WERI-Rb-1 (cell line): ENCODE measurements around the gene MYO15A.

ENCODE experiments used
- DNase-seq: peaks from one replicate; pipeline ENCODE4 v3.0.0-alpha.2; 2020
- H3K27ac ChIP-seq: fragments of 250-450 bp; sonication (Bioruptor Pico); 2 replicates; pipeline ENCODE4 v1.5.1; 2020; ENCODE audit warnings: mild to moderate bottlenecking, moderate library complexity
- H3K27me3 ChIP-seq: fragments of 250-450 bp; sonication (Bioruptor Pico); 2 replicates; pipeline ENCODE4 v1.5.1; 2021; ENCODE audit warnings: mild to moderate bottlenecking, low read depth, moderate library complexity; ENCODE audit not compliant: insufficient read depth, severe bottlenecking
- H3K36me3 ChIP-seq: fragments of 250-450 bp; sonication (Bioruptor Pico); 2 replicates; pipeline ENCODE4 v1.5.1; 2020; ENCODE audit warnings: mild to moderate bottlenecking, moderate library complexity
- H3K4me3 ChIP-seq: 2 replicates; pipeline ENCODE4 v1.5.1; 2011; ENCODE audit warnings: low read depth, mild to moderate bottlenecking, control low read depth, low read length
- H3K9me3 ChIP-seq: fragments of 250-450 bp; sonication (Bioruptor Pico); 2 replicates; pipeline ENCODE4 v1.5.1; 2021; ENCODE audit warnings: mild to moderate bottlenecking, moderate library complexity; ENCODE audit not compliant: severe bottlenecking
- TF ChIP-seq, protein P1 (sequence below): IDR thresholded peaks from 2 replicates; pipeline ENCODE4 v1.5.1; 2011; ENCODE audit warnings: low read depth, mild to moderate bottlenecking, control low read depth, inconsistent platforms, low read length

The MYO15A gene

DNA sequence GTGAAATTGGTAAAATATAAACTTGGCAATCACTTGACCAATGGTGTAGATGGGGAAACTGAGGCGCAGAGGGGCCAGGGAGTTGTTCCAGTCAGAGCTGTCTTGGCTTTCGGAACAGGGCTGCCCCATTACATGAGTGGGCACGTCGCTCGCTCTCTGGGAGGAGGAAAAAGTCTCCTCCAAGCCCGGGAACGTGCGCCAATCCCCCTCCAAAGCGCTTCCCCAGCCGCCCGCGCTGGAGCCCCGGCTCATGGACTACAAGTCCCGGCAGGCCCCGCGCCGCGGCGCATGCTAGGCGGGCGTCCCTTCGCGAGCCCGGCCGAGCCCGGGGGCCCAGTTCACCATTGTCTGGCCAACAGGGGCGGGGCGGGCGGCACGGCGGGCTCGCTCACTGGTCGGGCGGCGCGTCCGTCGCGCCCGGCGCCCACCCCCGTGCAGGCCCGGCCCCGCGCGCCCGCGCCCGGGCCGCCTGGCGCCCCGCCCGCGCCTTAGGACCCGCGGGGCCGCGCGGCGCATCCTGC is 116.6 kb downstream of the MYO15A start, which contains the start of gene LLGL1:
Gene LLGL1, plus strand, starts transcription at position 515 of the 521 bp plus-strand sequence. CDS start 48 bp downstream, outside the sequence.
- Histone ChIP-seq H3K27ac (peak within 1 kb of the TSS; percentile 73), H3K9me3 (no peaks in the 10 kb centered on the region), H3K36me3 (no peaks in the 10 kb centered on the region), H3K4me3 (peak within 1 kb of the TSS; percentile 51), H3K27me3 (no peaks in the 10 kb centered on the region)
- peak; percentile 97 for DNase-seq
- TF ChIP-seq, protein P1, sequence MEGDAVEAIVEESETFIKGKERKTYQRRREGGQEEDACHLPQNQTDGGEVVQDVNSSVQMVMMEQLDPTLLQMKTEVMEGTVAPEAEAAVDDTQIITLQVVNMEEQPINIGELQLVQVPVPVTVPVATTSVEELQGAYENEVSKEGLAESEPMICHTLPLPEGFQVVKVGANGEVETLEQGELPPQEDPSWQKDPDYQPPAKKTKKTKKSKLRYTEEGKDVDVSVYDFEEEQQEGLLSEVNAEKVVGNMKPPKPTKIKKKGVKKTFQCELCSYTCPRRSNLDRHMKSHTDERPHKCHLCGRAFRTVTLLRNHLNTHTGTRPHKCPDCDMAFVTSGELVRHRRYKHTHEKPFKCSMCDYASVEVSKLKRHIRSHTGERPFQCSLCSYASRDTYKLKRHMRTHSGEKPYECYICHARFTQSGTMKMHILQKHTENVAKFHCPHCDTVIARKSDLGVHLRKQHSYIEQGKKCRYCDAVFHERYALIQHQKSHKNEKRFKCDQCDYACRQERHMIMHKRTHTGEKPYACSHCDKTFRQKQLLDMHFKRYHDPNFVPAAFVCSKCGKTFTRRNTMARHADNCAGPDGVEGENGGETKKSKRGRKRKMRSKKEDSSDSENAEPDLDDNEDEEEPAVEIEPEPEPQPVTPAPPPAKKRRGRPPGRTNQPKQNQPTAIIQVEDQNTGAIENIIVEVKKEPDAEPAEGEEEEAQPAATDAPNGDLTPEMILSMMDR: no peak

DNA sequence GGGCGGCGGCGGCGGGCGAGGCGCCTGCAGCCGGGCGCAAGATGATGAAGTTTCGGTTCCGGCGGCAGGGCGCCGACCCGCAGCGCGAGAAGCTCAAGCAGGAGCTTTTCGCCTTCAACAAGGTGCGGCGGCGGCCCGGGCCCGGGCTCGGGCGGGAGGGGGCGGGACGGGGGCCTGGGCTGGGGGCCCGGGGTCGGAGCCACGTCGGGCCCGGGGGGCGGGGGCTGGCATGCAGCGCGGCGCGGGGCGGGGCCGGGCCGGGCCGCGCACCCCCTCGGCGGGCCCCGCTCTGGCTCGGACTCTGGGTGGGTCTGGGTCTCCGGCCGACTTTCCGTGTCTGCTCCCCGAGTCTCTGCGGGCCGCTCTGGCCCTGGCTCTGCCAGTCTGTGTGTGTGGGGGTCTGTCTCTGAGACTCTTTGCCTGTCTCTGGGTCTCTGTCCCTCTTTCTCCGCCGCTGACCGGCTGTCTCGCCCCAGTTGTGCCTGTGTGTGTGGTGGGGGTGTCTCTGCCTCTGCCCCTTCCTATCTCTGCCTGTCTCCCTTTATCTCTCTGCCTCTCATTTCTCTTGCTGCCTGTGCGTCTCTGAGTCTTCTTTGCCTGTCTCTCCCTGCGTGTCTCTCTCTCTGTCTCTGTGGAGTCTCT is 117.2 kb downstream of the MYO15A start:
- H3K4me3 ChIP-seq: peak overlapping the region; percentile 51
- no peaks in the 10 kb centered on the region for H3K36me3 ChIP-seq
- H3K27ac ChIP-seq: peak overlapping the region; percentile 58; the same call in 1 of the 2 replicates
- TF ChIP-seq, protein P1: no peak
- DNase-seq: no peak
- no peaks in the 10 kb centered on the region for H3K27me3 ChIP-seq
- no peaks in the 10 kb centered on the region for H3K9me3 ChIP-seq

DNA sequence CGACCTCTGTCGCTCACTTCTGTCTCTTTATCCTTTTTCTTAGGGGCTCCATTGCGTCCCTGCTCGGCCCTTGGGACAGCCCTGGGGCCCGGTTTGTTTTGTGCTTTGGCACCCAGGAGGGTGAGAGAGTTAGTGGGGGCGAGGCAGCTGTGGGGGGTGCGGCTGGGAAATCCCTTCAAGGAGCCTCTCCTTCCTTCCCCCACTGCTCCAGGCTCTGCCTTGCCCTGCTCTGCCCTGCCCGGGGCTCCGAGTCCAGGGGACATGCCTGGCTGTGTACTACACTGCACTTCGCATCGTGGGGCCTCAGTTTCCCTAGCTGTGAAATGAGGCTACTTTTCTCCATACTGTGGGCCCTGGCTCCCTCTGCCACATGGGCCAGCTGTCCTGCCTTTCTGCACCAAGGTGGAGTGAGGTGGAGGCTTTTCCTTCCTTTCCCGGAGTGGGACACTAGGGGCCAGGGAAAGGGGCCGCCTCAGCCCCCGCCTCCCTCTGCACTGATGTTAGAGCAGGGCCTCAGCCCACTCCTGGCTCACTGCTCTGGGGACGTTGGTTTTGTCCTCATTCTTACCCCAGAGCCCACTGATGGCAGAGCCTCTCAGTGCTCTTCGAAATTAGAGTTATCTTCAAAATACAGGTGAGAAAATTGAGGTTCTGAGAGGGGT is 117.9 kb downstream of the MYO15A start:
- Histone ChIP-seq H3K9me3 (no peaks in the 10 kb centered on the region), H3K27me3 (no peaks in the 10 kb centered on the region), H3K27ac (0 out of 2 replicates have a peak overlapping the region, but pooled peaks have one; percentile 58), H3K4me3 (peak overlapping the region; percentile 51), H3K36me3 (no peaks in the 10 kb centered on the region)
- TF ChIP-seq, protein P1: no peak
- no peak for DNase-seq

DNA sequence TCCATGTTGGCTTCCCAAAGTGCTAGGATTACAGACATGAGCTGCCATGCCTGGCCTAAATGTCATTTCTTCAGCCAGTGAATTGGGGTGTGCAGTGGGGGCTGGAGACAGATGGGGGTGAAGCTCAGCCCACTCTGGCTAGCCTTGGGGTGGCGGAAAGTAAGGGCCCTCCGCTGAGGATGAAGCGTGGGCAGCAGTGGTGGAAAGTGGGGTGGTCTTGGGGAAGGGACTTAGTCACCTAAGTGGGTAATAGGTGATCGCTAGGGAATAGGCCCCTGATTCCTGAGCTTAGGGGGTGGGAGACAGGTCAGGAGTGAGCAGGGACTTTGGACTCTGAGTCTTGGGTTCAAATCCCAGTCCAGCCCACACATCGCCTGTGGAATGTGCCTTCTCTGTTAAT is 119.1 kb downstream of the MYO15A start:
- no peak overlapping the region for H3K4me3 ChIP-seq
- H3K27ac ChIP-seq: no peak overlapping the region
- H3K27me3 ChIP-seq: no peaks in the 10 kb centered on the region
- TF ChIP-seq, protein P1: no peak
- H3K36me3 ChIP-seq: peaks cover 9% of the 10 kb centered on the region
- H3K9me3 ChIP-seq: no peaks in the 10 kb centered on the region
- DNase-seq: no peak

DNA sequence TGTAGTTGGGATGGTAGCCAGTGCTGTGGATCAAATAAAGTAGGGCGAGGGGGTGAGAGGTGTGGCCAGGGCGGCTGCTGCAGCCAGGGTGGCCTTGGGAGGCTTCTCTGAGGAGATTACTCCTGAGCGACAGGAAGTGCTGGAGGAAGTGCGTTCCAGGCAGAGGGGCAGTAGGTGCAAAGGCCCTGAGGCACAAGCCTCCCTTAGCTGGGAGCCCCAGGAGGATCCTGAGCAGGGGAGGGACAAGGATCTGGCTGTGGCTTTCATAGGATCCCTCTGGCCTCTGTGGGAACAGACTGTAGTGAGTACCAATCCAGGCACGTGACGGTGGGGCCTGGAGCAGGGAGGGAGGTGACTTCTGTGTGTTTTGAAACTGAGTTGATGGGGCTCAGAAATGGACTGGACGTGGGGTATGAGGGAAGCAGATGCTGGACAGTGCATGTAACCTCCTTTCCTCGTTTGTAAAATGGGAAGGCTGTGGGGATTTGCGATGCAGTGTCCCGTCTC is 119.7 kb downstream of the MYO15A start:
- no peak overlapping the region for H3K27ac ChIP-seq
- TF ChIP-seq, protein P1: no peak
- no peak overlapping the region for H3K4me3 ChIP-seq
- no peaks in the 10 kb centered on the region for H3K9me3 ChIP-seq
- no peak for DNase-seq
- H3K36me3 ChIP-seq: peaks cover 10% of the 10 kb centered on the region
- no peaks in the 10 kb centered on the region for H3K27me3 ChIP-seq
